OCI-LY7 (cell line): ENCODE results near the gene UBA7.

Experiments used
- CTCF ChIP-seq: fragments of 200-600 bp; sonication (generic); conservative IDR thresholded peaks from 2 replicates; pipeline ENCODE4 v1.5.1; 2014; ENCODE audit warnings: mild to moderate bottlenecking, antibody characterized with exemption, low read length, moderate library complexity, mixed read lengths
- EZH2phosphoT487 ChIP-seq: fragments of 200-600 bp; sonication (generic); IDR thresholded peaks from 2 replicates; pipeline ENCODE4 v1.6.1; 2018; ENCODE audit warnings: low read depth, borderline replicate concordance, mild to moderate bottlenecking, mixed run types, antibody characterized with exemption, low read length, moderate library complexity, mixed read lengths

- TF ChIP-seq CTCF (no peak), EZH2phosphoT487 (no peak)
Observed at GRCh38 chr3:49799761-49800160, 14.0 kb downstream of the UBA7 start, which contains the start of gene CDHR4.
